HCEC 1CT (cell line): ENCODE results near the gene SMAD6.
"Not testable (repeated sequence)": the region's sequence is repeated elsewhere in the genome, so short reads cannot be mapped to it uniquely, and the experiment has no call there.

Source experiments
- DNase-seq: peaks from one replicate; pipeline ENCODE4 v3.0.0-alpha.2; 2017

Gene SMAD6

GRCh38 chr15:66679061-66679656, 22.9 kb upstream of the SMAD6 start:
- no peak for DNase-seq

- no peak for DNase-seq
Measured at GRCh38 chr15:66679657-66680108, 22.4 kb upstream of the SMAD6 start.

- no peak for DNase-seq
Measured at GRCh38 chr15:66680502-66680901, 21.5 kb upstream of the SMAD6 start.

- no peak for DNase-seq
Measured at GRCh38 chr15:66681395-66681794, 20.6 kb upstream of the SMAD6 start.

- no peak for DNase-seq
Measured at GRCh38 chr15:66682246-66682645, 19.8 kb upstream of the SMAD6 start.

- peak; percentile 12 for DNase-seq
Measured at GRCh38 chr15:66682865-66683264, 19.2 kb upstream of the SMAD6 start.

GRCh38 chr15:66684136-66684681, 17.8 kb upstream of the SMAD6 start:
- DNase-seq: no peak

- no peak for DNase-seq
Measured at GRCh38 chr15:66685638-66686150, 16.3 kb upstream of the SMAD6 start.

- not testable (repeated sequence) for DNase-seq
Measured at GRCh38 chr15:66690912-66691311, 11.1 kb upstream of the SMAD6 start.

- no peak for DNase-seq
Measured at GRCh38 chr15:66691727-66692126, 10.3 kb upstream of the SMAD6 start.

- DNase-seq: no peak
Measured at GRCh38 chr15:66692391-66692790, 9.6 kb upstream of the SMAD6 start.

GRCh38 chr15:66692808-66693596, 9.0 kb upstream of the SMAD6 start:
- DNase-seq: no peak

GRCh38 chr15:66696770-66697169, 5.3 kb upstream of the SMAD6 start:
- no peak for DNase-seq

GRCh38 chr15:66698318-66698961, 3.6 kb upstream of the SMAD6 start:
- peak; percentile 64 for DNase-seq

- no peak for DNase-seq
Measured at GRCh38 chr15:66698971-66699370, 3.1 kb upstream of the SMAD6 start.

GRCh38 chr15:66700412-66700801, 1.6 kb upstream of the SMAD6 start:
- no peak for DNase-seq

GRCh38 chr15:66700802-66701421, 1.1 kb upstream of the SMAD6 start:
- peak; percentile 95 for DNase-seq

- peak; percentile 56 for DNase-seq
Measured at GRCh38 chr15:66701422-66702034, 508 bp upstream of the SMAD6 start.

- DNase-seq: no peak
Measured at GRCh38 chr15:66702787-66703539, 927 bp downstream of the SMAD6 start.

- DNase-seq: peak; percentile 36
Measured at GRCh38 chr15:66703540-66703941, 1.5 kb downstream of the SMAD6 start.

GRCh38 chr15:66704019-66704802, 2.2 kb downstream of the SMAD6 start:
- no peak for DNase-seq
